Fibroblast of lung (primary cell): Measurements from ENCODE around the gene NME8.

Source experiments
- EZH2 ChIP-seq: IDR thresholded peaks from 2 replicates; pipeline ENCODE4 v1.5.1; 2012; ENCODE audit warnings: low read length, control low read depth, mild to moderate bottlenecking; ENCODE audit errors: missing control alignments
- TF ChIP-seq, protein P1 (sequence below), 2 donors: IDR thresholded peaks in 1 of 2; conservative IDR thresholded peaks in 1 of 2; 1 replicate in 1 of 2; 2 replicates in 1 of 2; pipeline ENCODE4 v1.5.1; 2011 to 2012; ENCODE audit warnings: low read length in 2 of 2, control low read depth in 1 of 2, inconsistent platforms in 1 of 2, low read depth in 1 of 2, mild to moderate bottlenecking in 1 of 2

DNA sequence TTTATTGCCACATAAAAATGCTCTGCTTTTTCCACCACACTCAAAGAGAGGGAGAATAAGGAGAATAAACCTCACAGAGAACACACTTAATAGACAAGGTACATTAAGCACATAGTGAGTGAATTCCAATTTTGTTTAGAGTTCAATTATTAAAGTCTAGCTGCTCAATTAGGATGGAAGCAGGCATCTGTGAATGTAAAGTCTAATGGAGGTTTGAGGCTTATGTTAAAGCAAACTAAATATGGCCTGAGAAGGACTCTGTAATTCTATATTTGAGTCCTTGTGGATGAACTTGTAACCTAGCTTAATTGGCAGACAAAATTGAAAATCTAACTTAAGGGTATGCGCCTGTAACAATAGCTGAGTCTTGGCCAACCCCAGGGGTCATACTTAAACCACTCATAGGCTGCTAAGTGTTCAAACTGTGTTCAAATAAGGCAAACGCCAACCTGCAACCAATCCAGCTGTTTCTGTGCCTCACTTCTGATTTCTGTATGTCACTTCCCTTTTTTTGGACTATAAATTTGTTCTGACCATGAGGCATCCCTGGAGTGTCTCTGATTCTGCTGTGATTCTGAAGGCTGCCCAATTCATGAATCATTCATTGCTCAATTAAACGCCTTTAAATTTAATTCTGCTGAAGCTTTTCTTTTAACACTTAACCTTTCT lies 31.3 kb upstream of the NME8 start:
- no peak for TF ChIP-seq EZH2
- TF ChIP-seq, protein P1, sequence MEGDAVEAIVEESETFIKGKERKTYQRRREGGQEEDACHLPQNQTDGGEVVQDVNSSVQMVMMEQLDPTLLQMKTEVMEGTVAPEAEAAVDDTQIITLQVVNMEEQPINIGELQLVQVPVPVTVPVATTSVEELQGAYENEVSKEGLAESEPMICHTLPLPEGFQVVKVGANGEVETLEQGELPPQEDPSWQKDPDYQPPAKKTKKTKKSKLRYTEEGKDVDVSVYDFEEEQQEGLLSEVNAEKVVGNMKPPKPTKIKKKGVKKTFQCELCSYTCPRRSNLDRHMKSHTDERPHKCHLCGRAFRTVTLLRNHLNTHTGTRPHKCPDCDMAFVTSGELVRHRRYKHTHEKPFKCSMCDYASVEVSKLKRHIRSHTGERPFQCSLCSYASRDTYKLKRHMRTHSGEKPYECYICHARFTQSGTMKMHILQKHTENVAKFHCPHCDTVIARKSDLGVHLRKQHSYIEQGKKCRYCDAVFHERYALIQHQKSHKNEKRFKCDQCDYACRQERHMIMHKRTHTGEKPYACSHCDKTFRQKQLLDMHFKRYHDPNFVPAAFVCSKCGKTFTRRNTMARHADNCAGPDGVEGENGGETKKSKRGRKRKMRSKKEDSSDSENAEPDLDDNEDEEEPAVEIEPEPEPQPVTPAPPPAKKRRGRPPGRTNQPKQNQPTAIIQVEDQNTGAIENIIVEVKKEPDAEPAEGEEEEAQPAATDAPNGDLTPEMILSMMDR (conservative IDR thresholded peaks at IDR 0.05 in 1 of 2, IDR thresholded peaks at IDR 0.05 in 1 of 2; ENCODE audit: low read depth in 1 of 2, low read length in 2 of 2): no peak
